Hepatocyte (in vitro differentiated cells): Measurements from ENCODE around the gene COX7A2. TPM values are rescaled to one million over a fixed set of nuclear protein-coding genes. Genes with fewer than 3 reads are reported as not detected.

Experiments used
- DNase-seq: peaks from one replicate; pipeline ENCODE4 v3.0.0-alpha.2; 2016; ENCODE audit warnings: low spot score
- H2AFZ ChIP-seq: fragments of 200-600 bp; sonication (generic); 2 replicates; pipeline ENCODE4 v1.6.0; 2016; ENCODE audit warnings: antibody characterized with exemption, mild to moderate bottlenecking
- H3K27ac ChIP-seq: fragments of 200-600 bp; sonication (generic); 2 replicates; pipeline ENCODE4 v1.5.1; 2016; ENCODE audit warnings: mild to moderate bottlenecking
- H3K27me3 ChIP-seq: fragments of 200-600 bp; sonication (generic); 2 replicates; pipeline ENCODE4 v1.6.1; 2016
- H3K36me3 ChIP-seq: fragments of 200-600 bp; sonication (generic); replicated peaks from 2 replicates; pipeline ENCODE4 v1.5.1; 2016; ENCODE audit warnings: low read depth; ENCODE audit not compliant: insufficient read depth
- H3K4me1 ChIP-seq: fragments of 200-600 bp; sonication (generic); 2 replicates; pipeline ENCODE4 v1.5.1; 2016; ENCODE audit warnings: mild to moderate bottlenecking, moderate library complexity; ENCODE audit not compliant: insufficient read depth
- H3K4me2 ChIP-seq: fragments of 200-600 bp; sonication (generic); 2 replicates; pipeline ENCODE4 v1.6.0; 2016
- H3K4me3 ChIP-seq: fragments of 200-600 bp; sonication (generic); 2 replicates; pipeline ENCODE4 v1.5.1; 2016; ENCODE audit warnings: mild to moderate bottlenecking
- H3K79me2 ChIP-seq: fragments of 200-600 bp; sonication (generic); 2 replicates; pipeline ENCODE4 v1.6.0; 2017; ENCODE audit warnings: mild to moderate bottlenecking
- H3K9me2 ChIP-seq: fragments of 200-600 bp; sonication (generic); replicated peaks from 2 replicates; pipeline ENCODE4 v1.6.0; 2017; ENCODE audit warnings: mild to moderate bottlenecking; ENCODE audit not compliant: insufficient read depth
- H3K9me3 ChIP-seq: fragments of 200-600 bp; sonication (generic); 2 replicates; pipeline ENCODE4 v1.5.1; 2016; ENCODE audit warnings: low read depth, mild to moderate bottlenecking
- H4K20me1 ChIP-seq: fragments of 200-600 bp; sonication (generic); 2 replicates; pipeline ENCODE4 v1.6.0; 2016; ENCODE audit warnings: mild to moderate bottlenecking; ENCODE audit not compliant: insufficient read depth, poor library complexity, severe bottlenecking
- CTCF ChIP-seq: fragments of 200-600 bp; sonication (generic); IDR thresholded peaks from 2 replicates; pipeline ENCODE4 v1.5.1; 2016; ENCODE audit warnings: antibody characterized with exemption, mild to moderate bottlenecking; ENCODE audit not compliant: poor library complexity
- EZH2 ChIP-seq: fragments of 200-600 bp; sonication (generic); IDR thresholded peaks from 2 replicates; pipeline ENCODE4 v1.6.1; 2016; ENCODE audit warnings: antibody characterized with exemption, mild to moderate bottlenecking, borderline replicate concordance
- EZH2phosphoT487 ChIP-seq: fragments of 200-600 bp; sonication (generic); IDR thresholded peaks from one replicate; pipeline ENCODE4 v1.6.1; 2018; ENCODE audit warnings: antibody characterized with exemption, mild to moderate bottlenecking, low read depth, moderate library complexity; ENCODE audit not compliant: unreplicated experiment, severe bottlenecking
- WGBS: methylation state at CpG from one replicate; pipeline ENCODE4 v1.1.6; 2016; ENCODE audit warnings: low lambda C conversion rate; ENCODE audit errors: missing lambda C conversion rate; 5-methylcytosine and 5-hydroxymethylcytosine counted together
- polyA plus RNA-seq: library from polyadenylated mRNA; unstranded; fragments of >200 nt; fragmentation: Nextera tagmentation; extraction: Ambion mirVana; gene quantifications from 2 replicates; pipeline ENCODE4 v1.2.1, GENCODE V29; 2016
- total RNA-seq: library from RNA; depleted of rRNA; stranded (reverse); fragments of >200 nt; gene quantifications from 2 replicates; pipeline ENCODE4 v1.2.3, GENCODE V29; 2014

COX7A2 gene
- total and polyA plus RNA-seq, 2 experiments from 2014 or later, result 167 to 703 TPM

GRCh38 chr6:75201901-75202672 lies 41.5 kb downstream of the COX7A2 start:
- Histone ChIP-seq H3K27me3 (peaks cover 55% of the 10 kb centered on the region), H3K9me2 (no peaks in the 10 kb centered on the region), H3K9me3 (no peaks in the 10 kb centered on the region), H2AFZ (peak overlapping the region; percentile 63), H3K79me2 (no peaks in the 10 kb centered on the region), H3K4me1 (peaks cover 13% of the 10 kb centered on the region), H3K4me2 (peak overlapping the region; percentile 87), H4K20me1 (no peaks in the 10 kb centered on the region), H3K36me3 (no peaks in the 10 kb centered on the region), H3K27ac (no peak overlapping the region), H3K4me3 (peak overlapping the region; percentile 6)
- 8% methylated on average over 46 of the region's 46 CpGs for WGBS
- peak; percentile 57 for DNase-seq
- TF ChIP-seq EZH2 (peak; percentile 64), CTCF (peak; percentile 29), EZH2phosphoT487 (no peak)

- Histone ChIP-seq H3K4me3 (no peak overlapping the region), H2AFZ (no peak overlapping the region), H3K27me3 (peaks cover 47% of the 10 kb centered on the region), H3K36me3 (no peaks in the 10 kb centered on the region), H3K9me3 (no peaks in the 10 kb centered on the region), H3K27ac (no peak overlapping the region), H3K4me2 (no peak overlapping the region), H3K4me1 (peaks cover 6% of the 10 kb centered on the region), H3K79me2 (no peaks in the 10 kb centered on the region), H3K9me2 (no peaks in the 10 kb centered on the region), H4K20me1 (no peaks in the 10 kb centered on the region)
- DNase-seq, result no peak
- TF ChIP-seq CTCF, result no peak
- TF ChIP-seq EZH2, result no peak
- TF ChIP-seq EZH2phosphoT487, result no peak
- WGBS, result 49% methylated on average over 1 of the region's 1 CpG
These were observed 42.6 kb downstream of the COX7A2 start for GRCh38 chr6:75201021-75201420.

- H3K4me3 ChIP-seq, result no peak overlapping the region
- H2AFZ ChIP-seq, result no peak overlapping the region
- TF ChIP-seq CTCF, result no peak
- no peak for TF ChIP-seq EZH2
- TF ChIP-seq EZH2phosphoT487, result no peak
- H3K4me2 ChIP-seq, result no peak overlapping the region
- no peaks in the 10 kb centered on the region for H3K9me3 ChIP-seq
- DNase-seq, result no peak
- H3K27me3 ChIP-seq, result peaks cover 35% of the 10 kb centered on the region
- WGBS, result 92% methylated on average over 3 of the region's 3 CpGs
- H4K20me1 ChIP-seq, result no peaks in the 10 kb centered on the region
- H3K36me3 ChIP-seq, result no peaks in the 10 kb centered on the region
- H3K27ac ChIP-seq, result no peak overlapping the region
- H3K4me1 ChIP-seq, result peaks cover 6% of the 10 kb centered on the region
- H3K9me2 ChIP-seq, result no peaks in the 10 kb centered on the region
- no peaks in the 10 kb centered on the region for H3K79me2 ChIP-seq
These were observed 43.7 kb downstream of the COX7A2 start for GRCh38 chr6:75199889-75200288.
